H9 (cell line): Measurements from ENCODE around the gene FAIM2. TPM values are rescaled to one million over a fixed set of nuclear protein-coding genes. Genes with fewer than 3 reads are reported as not detected.

Experiments
- DNase-seq: peaks from one replicate; pipeline ENCODE4 v3.0.0-alpha.2; 2017
- H2AFZ ChIP-seq: one replicate; pipeline ENCODE4 v1.6.1; 2013; ENCODE audit warnings: mild to moderate bottlenecking, low read length, control low read depth, moderate library complexity
- H2AK5ac ChIP-seq: 2 replicates; pipeline ENCODE4 v1.6.1; 2013; ENCODE audit warnings: low read length, control low read depth, mixed read lengths; ENCODE audit not compliant: insufficient read length
- H2BK120ac ChIP-seq: one replicate; pipeline ENCODE4 v1.6.1; 2013; ENCODE audit warnings: low read depth, mild to moderate bottlenecking, low read length, control low read depth, inconsistent platforms; ENCODE audit not compliant: poor library complexity, severe bottlenecking
- H2BK12ac ChIP-seq: 2 replicates; pipeline ENCODE4 v1.6.1; 2013; ENCODE audit warnings: low read length, control low read depth, mixed read lengths, low read depth; ENCODE audit not compliant: insufficient read length
- H2BK15ac ChIP-seq: 2 replicates; pipeline ENCODE4 v1.6.1; 2013; ENCODE audit warnings: low read depth, low read length, control low read depth
- H2BK20ac ChIP-seq: one replicate; pipeline ENCODE4 v1.6.1; 2013; ENCODE audit warnings: low read depth, mild to moderate bottlenecking, low read length, control low read depth, inconsistent platforms; ENCODE audit not compliant: poor library complexity, severe bottlenecking
- H2BK5ac ChIP-seq: 2 replicates; pipeline ENCODE4 v1.6.1; 2013; ENCODE audit warnings: low read length, control low read depth, mixed read lengths; ENCODE audit not compliant: insufficient read length
- H3K14ac ChIP-seq: 2 replicates; pipeline ENCODE4 v1.6.1; 2013; ENCODE audit warnings: low read length, control low read depth; ENCODE audit not compliant: insufficient read depth
- H3K18ac ChIP-seq: 2 replicates; pipeline ENCODE4 v1.6.1; 2013; ENCODE audit warnings: low read depth, mild to moderate bottlenecking, mixed read lengths, low read length, control low read depth; ENCODE audit not compliant: insufficient read length
- H3K23ac ChIP-seq: 2 replicates; pipeline ENCODE4 v1.6.1; 2013; ENCODE audit warnings: low read length, control low read depth, mixed read lengths, low read depth; ENCODE audit not compliant: insufficient read length
- H3K23me2 ChIP-seq: 2 replicates; pipeline ENCODE4 v1.6.1; 2013; ENCODE audit warnings: low read depth, mild to moderate bottlenecking, mixed read lengths, low read length, control low read depth; ENCODE audit not compliant: insufficient read length, poor library complexity, severe bottlenecking
- H3K27ac ChIP-seq: 2 replicates; pipeline ENCODE4 v1.5.1; 2013; ENCODE audit warnings: low read length, control low read depth, mixed read lengths, low read depth; ENCODE audit not compliant: insufficient read length
- H3K27me3 ChIP-seq: 2 replicates; pipeline ENCODE4 v1.6.1; 2013; ENCODE audit warnings: low read length, control low read depth, inconsistent platforms; ENCODE audit not compliant: insufficient read depth
- H3K4ac ChIP-seq: 2 replicates; pipeline ENCODE4 v1.6.1; 2013; ENCODE audit warnings: low read depth, mild to moderate bottlenecking, control low read depth, inconsistent platforms, low read length, moderate library complexity
- H3K4me1 ChIP-seq: 2 replicates; pipeline ENCODE4 v1.6.1; 2013; ENCODE audit warnings: low read length, control low read depth, inconsistent platforms; ENCODE audit not compliant: insufficient read depth
- H3K4me2 ChIP-seq: 2 replicates; pipeline ENCODE4 v1.6.1; 2013; ENCODE audit warnings: low read length, control low read depth, mixed read lengths; ENCODE audit not compliant: insufficient read length, insufficient read depth
- H3K56ac ChIP-seq: 2 replicates; pipeline ENCODE4 v1.6.1; 2013; ENCODE audit warnings: low read depth, mild to moderate bottlenecking, mixed read lengths, low read length, control low read depth; ENCODE audit not compliant: insufficient read length
- H3K79me1 ChIP-seq: 2 replicates; pipeline ENCODE4 v1.6.1; 2013; ENCODE audit warnings: low read depth, mild to moderate bottlenecking, moderate library complexity, low read length, control low read depth, inconsistent platforms; ENCODE audit not compliant: insufficient read depth, poor library complexity, severe bottlenecking
- H3K79me2 ChIP-seq: 2 replicates; pipeline ENCODE4 v1.6.1; 2013; ENCODE audit warnings: low read length, control low read depth, inconsistent platforms; ENCODE audit not compliant: insufficient read depth
- H3K9ac ChIP-seq: 2 replicates; pipeline ENCODE4 v1.6.1; 2013; ENCODE audit warnings: low read length, control low read depth, mixed read lengths; ENCODE audit not compliant: insufficient read length; ENCODE audit errors: extremely low read depth
- H3K9me3 ChIP-seq: one replicate; pipeline ENCODE4 v1.6.1; 2013; ENCODE audit warnings: low read depth, low read length, inconsistent platforms; ENCODE audit not compliant: control insufficient read depth
- H3T11ph ChIP-seq: one replicate; pipeline ENCODE4 v1.6.1; 2013; ENCODE audit warnings: mild to moderate bottlenecking, low read length, control low read depth, inconsistent platforms
- H4K20me1 ChIP-seq: one replicate; pipeline ENCODE4 v1.6.1; 2013; ENCODE audit not compliant: control insufficient read depth, insufficient read length, insufficient read depth
- H4K5ac ChIP-seq: 2 replicates; pipeline ENCODE4 v1.6.1; 2013; ENCODE audit warnings: low read depth, mild to moderate bottlenecking, mixed read lengths, low read length, control low read depth; ENCODE audit not compliant: insufficient read length
- H4K8ac ChIP-seq: replicated peaks from 2 replicates; pipeline ENCODE4 v1.6.1; 2013; ENCODE audit warnings: low read length, control low read depth, mixed read lengths, low read depth; ENCODE audit not compliant: insufficient read length
- H4K91ac ChIP-seq: 2 replicates; pipeline ENCODE4 v1.6.1; 2013; ENCODE audit warnings: low read depth, mild to moderate bottlenecking, moderate library complexity, mixed read lengths, low read length, control low read depth; ENCODE audit not compliant: insufficient read length
- H3K27ac Mint-ChIP-seq, 3 experiments: 2 replicates in 2 of 3; 3 replicates in 1 of 3; pipeline ENCODE4 v1.8.0; 2020 to 2021; ENCODE audit warnings: mixed read lengths in 3 of 3, mild to moderate bottlenecking in 1 of 3, moderate library complexity in 1 of 3
- H3K27me3 Mint-ChIP-seq: 2 replicates; pipeline ENCODE4 v1.8.0; 2021; ENCODE audit warnings: low read depth, mild to moderate bottlenecking, moderate library complexity, mixed read lengths
- H3K36me3 Mint-ChIP-seq, 3 experiments: 2 replicates in 2 of 3; 3 replicates in 1 of 3; pipeline ENCODE4 v1.8.0; 2020 to 2021; ENCODE audit warnings: low read depth in 3 of 3, mixed read lengths in 3 of 3; ENCODE audit not compliant: insufficient read depth in 1 of 3
- H3K4me1 Mint-ChIP-seq, 2 experiments: 2 replicates each; pipeline ENCODE4 v1.8.0; 2020; ENCODE audit warnings: mixed read lengths in 2 of 2
- H3K4me3 Mint-ChIP-seq, 2 experiments: 2 replicates in 1 of 2; 3 replicates in 1 of 2; pipeline ENCODE4 v1.8.0; 2020 to 2021; ENCODE audit warnings: mild to moderate bottlenecking in 2 of 2, mixed read lengths in 2 of 2, moderate library complexity in 1 of 2
- H3K9me3 Mint-ChIP-seq, 2 experiments: 2 replicates in 1 of 2; 3 replicates in 1 of 2; pipeline ENCODE4 v1.8.0; 2020; ENCODE audit warnings: mild to moderate bottlenecking in 2 of 2, mixed read lengths in 2 of 2, moderate library complexity in 1 of 2
- WGBS: extraction: QIAGEN DNeasy Blood & Tissue Kit; methylation state at CpG from one replicate; pipeline ENCODE4 v1.1.7; 2013; ENCODE audit warnings: missing lambda C conversion rate, low lambda C conversion rate, mixed read lengths; ENCODE audit not compliant: insufficient read length; ENCODE audit errors: extremely low coverage; 5-methylcytosine and 5-hydroxymethylcytosine counted together
- total RNA-seq: library from RNA; stranded (reverse); gene quantifications from 2 replicates; pipeline ENCODE4 v1.2.1, GENCODE V29; 2021
- TF ChIP-seq, protein P1 (sequence below): fragments of 200-600 bp; sonication (generic); conservative IDR thresholded peaks from 3 replicates; pipeline ENCODE4 v1.8.0; 2021; ENCODE audit warnings: antibody characterized with exemption, mild to moderate bottlenecking

The FAIM2 gene
- total RNA-seq, 1 experiment from 2014 or later = 0.42 TPM

DNA sequence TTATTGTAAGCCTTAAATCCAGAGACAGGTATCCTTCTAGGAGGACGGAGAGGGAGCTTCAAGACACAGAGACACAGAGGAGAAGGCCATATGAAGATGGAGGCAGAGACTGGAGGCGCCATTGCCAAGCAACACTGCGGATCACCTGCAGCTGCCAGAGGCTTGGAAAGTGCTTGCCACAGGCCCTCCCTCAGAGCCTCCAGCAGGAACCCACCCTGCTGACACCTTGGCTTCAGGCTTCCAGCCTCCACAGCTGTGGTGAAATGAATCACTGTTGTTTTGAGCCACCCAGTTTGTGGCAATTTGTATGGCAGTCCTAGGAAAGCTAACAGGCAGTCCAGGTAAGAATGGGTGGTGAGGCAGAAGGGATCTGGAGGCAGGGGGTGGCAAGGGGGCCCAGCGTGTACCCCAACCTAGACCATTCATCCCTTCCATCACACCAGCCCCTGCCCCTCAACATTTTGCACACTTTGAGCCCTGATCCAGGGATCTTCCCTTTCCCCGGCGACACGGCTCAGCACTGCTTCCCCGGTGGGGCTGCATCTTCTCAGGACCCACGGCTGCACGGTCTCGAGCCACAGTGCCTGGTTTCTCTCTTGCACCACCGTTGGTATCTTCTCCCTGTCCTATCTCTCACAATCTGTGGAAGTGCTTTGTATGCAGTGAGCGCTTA is 38.5 kb downstream of the FAIM2 start:
- peaks cover under 1 to 5% of the 10 kb centered on the region in 2 experiments for H3K9me3 Mint-ChIP-seq
- Histone ChIP-seq H2BK120ac (no peak overlapping the region), H3K4ac (no peak overlapping the region), H4K8ac (no peak overlapping the region), H3K79me1 (no peaks in the 10 kb centered on the region), H3K79me2 (no peaks in the 10 kb centered on the region), H2AK5ac (no peak overlapping the region), H3K18ac (no peak overlapping the region), H4K20me1 (no peaks in the 10 kb centered on the region), H3K27me3 (no peaks in the 10 kb centered on the region), H2BK5ac (no peak overlapping the region), H2BK15ac (no peak overlapping the region), H3K4me1 (no peaks in the 10 kb centered on the region), H3K9ac (no peak overlapping the region), H3K23me2 (no peaks in the 10 kb centered on the region), H3K56ac (no peak overlapping the region), H2BK12ac (no peak overlapping the region), H3K4me2 (no peak overlapping the region), H3T11ph (no peak overlapping the region), H3K23ac (no peak overlapping the region), H3K9me3 (no peaks in the 10 kb centered on the region), H4K91ac (peak overlapping the region; percentile 61), H3K14ac (no peak overlapping the region), H4K5ac (peak overlapping the region; percentile 59), H2BK20ac (no peak overlapping the region), H3K27ac (no peak overlapping the region), H2AFZ (no peak overlapping the region)
- TF ChIP-seq, protein P1, sequence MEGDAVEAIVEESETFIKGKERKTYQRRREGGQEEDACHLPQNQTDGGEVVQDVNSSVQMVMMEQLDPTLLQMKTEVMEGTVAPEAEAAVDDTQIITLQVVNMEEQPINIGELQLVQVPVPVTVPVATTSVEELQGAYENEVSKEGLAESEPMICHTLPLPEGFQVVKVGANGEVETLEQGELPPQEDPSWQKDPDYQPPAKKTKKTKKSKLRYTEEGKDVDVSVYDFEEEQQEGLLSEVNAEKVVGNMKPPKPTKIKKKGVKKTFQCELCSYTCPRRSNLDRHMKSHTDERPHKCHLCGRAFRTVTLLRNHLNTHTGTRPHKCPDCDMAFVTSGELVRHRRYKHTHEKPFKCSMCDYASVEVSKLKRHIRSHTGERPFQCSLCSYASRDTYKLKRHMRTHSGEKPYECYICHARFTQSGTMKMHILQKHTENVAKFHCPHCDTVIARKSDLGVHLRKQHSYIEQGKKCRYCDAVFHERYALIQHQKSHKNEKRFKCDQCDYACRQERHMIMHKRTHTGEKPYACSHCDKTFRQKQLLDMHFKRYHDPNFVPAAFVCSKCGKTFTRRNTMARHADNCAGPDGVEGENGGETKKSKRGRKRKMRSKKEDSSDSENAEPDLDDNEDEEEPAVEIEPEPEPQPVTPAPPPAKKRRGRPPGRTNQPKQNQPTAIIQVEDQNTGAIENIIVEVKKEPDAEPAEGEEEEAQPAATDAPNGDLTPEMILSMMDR = no peak
- H3K4me3 Mint-ChIP-seq = no peak overlapping the region
- no peak overlapping the region for H3K27ac Mint-ChIP-seq
- no CpG with 5 or more reads among the region's 13 CpGs for WGBS
- H3K27me3 Mint-ChIP-seq = peaks cover 16% of the 10 kb centered on the region
- H3K36me3 Mint-ChIP-seq = peaks cover 0 to under 1% (median 0%) of the 10 kb centered on the region in 3 experiments; a peak in 1 of 7 replicates
- peaks cover 13 to 14% of the 10 kb centered on the region in 2 experiments for H3K4me1 Mint-ChIP-seq
- DNase-seq = peak; percentile 25
